ENCODE measurements around the gene MAS1.
A peak's percentile ranks its signal among the peaks of the same experiment; 100 is the strongest.
"Not testable (repeated sequence)": the region's sequence is repeated elsewhere in the genome, so short reads cannot be mapped to it uniquely, and the experiment has no call there.

Gene MAS1

GRCh38 chr6:159916752-159917151, 26.0 kb downstream of the MAS1 start:
- Mint-ChIP-seq H3K27ac (no peak overlapping the region), H3K4me3 (no peak overlapping the region), H3K27me3 (ENCODE audit: low read depth) (peaks cover 14% of the 10 kb centered on the region)

DNA sequence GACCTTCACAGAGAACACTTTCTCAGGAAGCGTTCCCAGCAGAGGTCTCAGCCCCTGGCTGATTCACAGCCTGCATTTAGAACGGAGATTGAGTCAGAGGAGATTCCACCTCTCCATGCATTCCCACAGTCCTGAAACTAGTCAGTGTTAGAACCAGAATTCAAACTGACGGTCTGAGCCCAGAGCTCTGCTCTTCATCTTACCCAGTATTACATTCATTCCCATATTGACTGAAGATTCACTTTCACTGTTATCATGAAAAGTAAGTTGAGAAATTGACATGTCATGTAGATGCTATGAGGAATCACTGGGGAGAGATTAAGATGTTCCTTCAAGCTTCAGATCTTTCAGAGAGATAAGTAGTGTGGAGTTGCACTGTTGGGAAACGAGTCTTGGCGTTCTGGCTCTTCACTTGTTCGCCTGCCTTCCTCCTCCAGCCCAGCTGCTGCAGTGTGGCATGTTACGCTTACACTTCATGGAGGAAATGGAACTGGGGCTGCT, 28.3 kb downstream of the MAS1 start:
- Mint-ChIP-seq H3K4me1 (ENCODE audit: low read depth) (peaks cover 3% of the 10 kb centered on the region), H3K9me3 (peaks cover 2% of the 10 kb centered on the region), H3K4me3 (no peak overlapping the region), H3K27me3 (ENCODE audit: low read depth) (peaks cover 27% of the 10 kb centered on the region), H3K36me3 (ENCODE audit: low read depth) (no peaks in the 10 kb centered on the region), H3K27ac (no peak overlapping the region)

More at GRCh38 chr6:159916752-159917151, 26.0 kb downstream of the MAS1 start:
- Mint-ChIP-seq H3K4me1 (ENCODE audit: low read depth) (peaks cover 6% of the 10 kb centered on the region), H3K9me3 (no peaks in the 10 kb centered on the region), H3K36me3 (ENCODE audit: low read depth) (no peaks in the 10 kb centered on the region)

- Mint-ChIP-seq H3K27ac (no peak overlapping the region), H3K4me1 (ENCODE audit: low read depth) (no peaks in the 10 kb centered on the region), H3K4me3 (no peak overlapping the region), H3K36me3 (ENCODE audit: low read depth) (no peaks in the 10 kb centered on the region), H3K27me3 (ENCODE audit: low read depth) (peaks cover 34% of the 10 kb centered on the region), H3K9me3 (peaks cover 5% of the 10 kb centered on the region)
Measured at GRCh38 chr6:159919800-159920199, 29.0 kb downstream of the MAS1 start.

DNA sequence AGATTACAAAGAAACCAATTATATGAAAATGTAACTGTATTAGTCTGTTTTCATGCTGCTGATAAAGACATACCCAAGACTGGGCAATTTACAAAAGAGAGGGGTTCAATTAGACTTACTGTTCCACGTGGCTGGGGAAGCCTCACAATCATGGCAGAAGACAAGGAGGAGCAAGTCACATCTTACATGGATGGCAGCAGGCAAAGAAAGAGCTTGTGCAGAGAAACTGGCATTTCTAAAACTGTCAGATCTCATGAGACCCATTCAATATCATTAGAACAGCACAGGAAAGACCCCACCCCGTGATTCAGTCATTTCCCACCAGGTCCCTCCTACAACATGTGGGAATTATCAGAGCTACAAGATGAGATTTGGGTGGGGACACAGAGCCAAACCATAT, 33.4 kb downstream of the MAS1 start:
- not testable (repeated sequence) for H3K27ac Mint-ChIP-seq; H3K36me3 Mint-ChIP-seq (ENCODE audit: low read depth); H3K4me3 Mint-ChIP-seq; H3K9me3 Mint-ChIP-seq; H3K4me1 Mint-ChIP-seq (ENCODE audit: low read depth)
- H3K27me3 Mint-ChIP-seq (ENCODE audit: low read depth), result peaks cover 41% of the 10 kb centered on the region

DNA sequence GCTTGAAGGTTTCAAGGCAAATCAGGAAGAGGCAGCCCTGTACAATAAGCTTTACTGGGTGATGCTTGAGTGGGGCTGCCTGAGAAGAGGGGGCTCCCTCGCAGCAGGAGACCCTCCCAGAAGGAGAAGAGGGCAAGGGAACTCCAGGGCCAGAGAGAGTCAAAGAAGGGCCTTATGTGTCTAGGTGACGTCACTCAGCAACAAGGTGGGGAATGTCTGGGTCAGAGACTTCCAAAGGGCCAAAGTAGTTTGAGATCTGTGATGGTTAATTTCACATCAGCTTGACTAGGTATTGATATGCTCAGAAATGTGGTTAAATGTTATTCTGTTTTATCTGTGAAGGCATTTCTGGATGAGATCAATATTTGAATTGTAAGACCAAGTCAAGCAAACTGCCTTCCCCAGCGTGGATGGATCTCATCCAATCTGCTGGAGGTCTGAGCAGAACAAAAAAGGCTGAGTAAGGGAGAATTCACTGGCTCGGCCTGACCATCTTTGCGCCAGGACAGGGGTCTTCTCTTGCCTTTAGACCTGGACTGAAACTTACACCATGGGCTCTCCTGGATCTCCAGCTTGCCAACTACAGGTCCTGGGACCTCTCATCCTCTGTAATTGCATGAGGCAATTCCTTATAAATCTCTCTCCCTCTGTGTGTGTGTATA, 35.9 kb downstream of the MAS1 start:
- Mint-ChIP-seq H3K27ac (no peak overlapping the region), H3K4me3 (no peak overlapping the region), H3K4me1 (ENCODE audit: low read depth) (peaks cover 17% of the 10 kb centered on the region), H3K9me3 (peaks cover 5% of the 10 kb centered on the region), H3K36me3 (ENCODE audit: low read depth) (no peaks in the 10 kb centered on the region), H3K27me3 (ENCODE audit: low read depth) (peaks cover 30% of the 10 kb centered on the region)

- H3K4me1 Mint-ChIP-seq (ENCODE audit: low read depth), result peaks cover 21% of the 10 kb centered on the region
- H3K27me3 Mint-ChIP-seq (ENCODE audit: low read depth), result peaks cover 15% of the 10 kb centered on the region
- H3K36me3 Mint-ChIP-seq (ENCODE audit: low read depth), result no peaks in the 10 kb centered on the region
- no peaks in the 10 kb centered on the region for H3K9me3 Mint-ChIP-seq
- H3K27ac Mint-ChIP-seq, result peak overlapping the region; percentile 34
- H3K4me3 Mint-ChIP-seq, result no peak overlapping the region
Measured at GRCh38 chr6:159929819-159930218, 39.0 kb downstream of the MAS1 start.

GRCh38 chr6:159931112-159931511, 40.3 kb downstream of the MAS1 start:
- Mint-ChIP-seq H3K4me1 (ENCODE audit: low read depth) (peaks cover 21% of the 10 kb centered on the region), H3K27me3 (ENCODE audit: low read depth) (peaks cover 19% of the 10 kb centered on the region), H3K27ac (peak overlapping the region; percentile 11), H3K9me3 (peaks cover 9% of the 10 kb centered on the region), H3K4me3 (no peak overlapping the region), H3K36me3 (ENCODE audit: low read depth) (no peaks in the 10 kb centered on the region)

DNA sequence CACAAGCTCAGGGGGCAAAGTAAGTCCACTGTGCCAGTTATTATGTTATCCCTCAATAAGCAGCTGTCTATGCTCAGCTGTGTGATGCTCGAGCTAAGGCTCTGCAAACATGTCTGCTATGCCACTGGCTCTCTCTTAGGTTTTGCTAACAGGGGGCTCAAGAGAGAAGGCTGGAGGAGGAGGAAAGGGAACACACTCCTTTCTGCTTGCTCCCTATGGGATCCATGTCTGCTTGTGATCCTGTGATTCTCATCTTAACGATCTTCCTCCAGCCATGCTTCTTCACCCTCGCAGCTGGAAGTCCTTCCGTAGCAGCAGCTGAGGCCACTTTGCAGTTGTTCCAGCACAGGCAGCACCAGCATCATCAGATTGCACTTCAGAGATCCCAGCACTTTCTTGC, 41.1 kb downstream of the MAS1 start:
- no peak overlapping the region for H3K27ac Mint-ChIP-seq
- H3K4me1 Mint-ChIP-seq (ENCODE audit: low read depth), result peaks cover 21% of the 10 kb centered on the region
- H3K4me3 Mint-ChIP-seq, result no peak overlapping the region
- H3K36me3 Mint-ChIP-seq (ENCODE audit: low read depth), result no peaks in the 10 kb centered on the region
- H3K27me3 Mint-ChIP-seq (ENCODE audit: low read depth), result peaks cover 19% of the 10 kb centered on the region
- H3K9me3 Mint-ChIP-seq, result peaks cover 14% of the 10 kb centered on the region

DNA sequence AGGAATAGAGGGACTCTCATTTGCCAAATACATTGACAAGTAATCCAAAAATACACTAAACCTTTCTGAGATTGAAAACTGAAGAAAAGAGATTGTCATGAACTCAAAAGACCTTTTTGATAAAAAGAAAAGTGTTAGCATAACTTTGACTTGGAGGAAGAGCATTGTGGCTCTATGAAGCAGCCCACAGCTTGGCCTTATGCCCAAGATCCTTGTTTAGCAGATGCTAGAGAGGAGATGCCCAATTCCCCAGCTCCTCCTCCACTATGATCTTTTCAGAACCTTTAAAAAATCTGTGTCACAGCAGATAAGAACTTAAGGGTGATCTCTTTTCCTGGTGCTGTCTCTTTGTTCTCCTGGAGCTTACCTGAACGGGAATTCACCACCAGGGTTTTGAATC, 42.3 kb downstream of the MAS1 start:
- peaks cover 14% of the 10 kb centered on the region for H3K9me3 Mint-ChIP-seq
- no peak overlapping the region for H3K4me3 Mint-ChIP-seq
- H3K4me1 Mint-ChIP-seq (ENCODE audit: low read depth), result peaks cover 21% of the 10 kb centered on the region
- H3K36me3 Mint-ChIP-seq (ENCODE audit: low read depth), result no peaks in the 10 kb centered on the region
- H3K27ac Mint-ChIP-seq, result no peak overlapping the region
- peaks cover 19% of the 10 kb centered on the region for H3K27me3 Mint-ChIP-seq (ENCODE audit: low read depth)

DNA sequence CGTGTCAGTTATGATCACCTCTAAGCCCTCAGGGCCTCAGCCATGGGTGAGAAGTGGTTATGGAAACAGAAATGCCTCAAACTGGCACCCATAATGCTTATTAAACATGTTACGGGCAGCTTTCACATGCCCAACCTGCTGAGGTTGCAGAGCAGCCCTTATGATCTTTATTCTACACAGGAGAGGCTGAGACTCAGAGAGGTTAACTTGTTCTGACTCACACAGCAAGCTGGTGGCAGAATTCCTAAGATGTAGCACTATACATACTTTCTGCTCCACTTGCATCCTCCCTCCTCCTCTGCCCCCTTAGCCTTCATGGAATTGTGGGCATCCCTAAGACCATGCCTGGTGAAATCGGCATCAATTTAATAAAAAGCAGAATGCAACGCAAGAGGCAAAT, 43.4 kb downstream of the MAS1 start:
- no peaks in the 10 kb centered on the region for H3K36me3 Mint-ChIP-seq (ENCODE audit: low read depth)
- H3K9me3 Mint-ChIP-seq, result peaks cover 14% of the 10 kb centered on the region
- H3K4me3 Mint-ChIP-seq, result no peak overlapping the region
- H3K27ac Mint-ChIP-seq, result no peak overlapping the region
- peaks cover 21% of the 10 kb centered on the region for H3K4me1 Mint-ChIP-seq (ENCODE audit: low read depth)
- peaks cover 25% of the 10 kb centered on the region for H3K27me3 Mint-ChIP-seq (ENCODE audit: low read depth)

DNA sequence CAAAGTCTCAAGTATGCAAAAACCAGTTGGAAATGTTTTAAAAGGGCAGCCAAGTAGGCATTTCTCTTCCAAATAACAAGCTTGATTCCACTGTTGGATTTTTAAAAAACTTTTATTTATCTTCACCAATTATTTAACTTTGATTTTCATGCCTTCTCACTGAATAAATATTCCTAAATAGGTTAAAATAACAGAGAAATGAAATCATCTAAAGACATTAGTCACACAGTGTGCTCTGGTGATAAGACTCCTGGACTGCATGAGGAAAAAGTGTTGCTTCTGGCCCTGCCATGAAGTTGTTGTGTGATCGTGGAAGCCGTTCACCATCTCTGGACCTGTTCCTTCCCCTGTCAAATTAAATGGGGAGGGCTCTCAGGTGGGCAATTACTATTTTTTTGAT, 44.3 kb downstream of the MAS1 start:
- no peaks in the 10 kb centered on the region for H3K36me3 Mint-ChIP-seq (ENCODE audit: low read depth)
- H3K9me3 Mint-ChIP-seq, result peaks cover 14% of the 10 kb centered on the region
- H3K4me1 Mint-ChIP-seq (ENCODE audit: low read depth), result peaks cover 14% of the 10 kb centered on the region
- H3K27ac Mint-ChIP-seq, result no peak overlapping the region
- H3K4me3 Mint-ChIP-seq, result no peak overlapping the region
- peaks cover 25% of the 10 kb centered on the region for H3K27me3 Mint-ChIP-seq (ENCODE audit: low read depth)

DNA sequence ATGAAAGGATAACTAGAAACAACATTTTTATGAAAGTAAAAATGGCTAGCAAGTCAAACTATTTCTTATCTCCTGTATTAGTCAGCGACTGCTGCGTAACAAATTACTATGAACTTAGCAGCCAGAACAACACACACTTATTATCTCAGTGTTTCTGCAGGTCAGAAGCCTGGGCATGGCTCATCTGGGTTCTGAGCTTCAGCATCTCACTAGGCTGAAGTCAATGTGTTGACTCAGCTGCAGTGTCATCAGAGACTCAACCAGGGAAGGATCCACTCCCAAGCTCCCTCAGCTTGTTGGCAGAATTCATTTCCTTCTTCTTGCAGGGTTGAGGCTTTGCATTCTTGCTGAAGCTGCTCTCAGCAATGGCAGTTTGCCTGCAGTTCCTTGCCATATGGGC, 44.8 kb downstream of the MAS1 start:
- H3K27me3 Mint-ChIP-seq (ENCODE audit: low read depth), result peaks cover 25% of the 10 kb centered on the region
- no peaks in the 10 kb centered on the region for H3K36me3 Mint-ChIP-seq (ENCODE audit: low read depth)

GRCh38 chr6:159939591-159940016, 48.8 kb downstream of the MAS1 start:
- Mint-ChIP-seq H3K4me1 (ENCODE audit: low read depth) (peaks cover 2% of the 10 kb centered on the region), H3K27ac (no peak overlapping the region), H3K9me3 (peaks cover 28% of the 10 kb centered on the region), H3K4me3 (no peak overlapping the region), H3K36me3 (ENCODE audit: low read depth) (peaks cover 1% of the 10 kb centered on the region), H3K27me3 (ENCODE audit: low read depth) (peaks cover 23% of the 10 kb centered on the region)

More for the DNA sequence above, 44.8 kb downstream of the MAS1 start:
- peaks cover 14% of the 10 kb centered on the region for H3K9me3 Mint-ChIP-seq
- no peak overlapping the region for H3K27ac Mint-ChIP-seq
- H3K4me3 Mint-ChIP-seq, result no peak overlapping the region
- H3K4me1 Mint-ChIP-seq (ENCODE audit: low read depth), result peaks cover 9% of the 10 kb centered on the region

All from T-helper 1 cell treated with Interleukin-12 subunit alpha and Interleukin-12 subunit beta and Interleukin-4 antibody, amounts not matched to agents 30 μg/mL and 1 μg/mL, for 36 hours (primary cell).